HL-60 (cell line): ENCODE results near the gene WNT11.

Source experiments
- CTCF ChIP-seq: IDR thresholded peaks from one replicate; pipeline ENCODE4 v1.5.1; 2011; ENCODE audit warnings: low read length, control low read depth, inconsistent platforms; ENCODE audit not compliant: insufficient read depth
- POLR2AphosphoS5 ChIP-seq: IDR thresholded peaks from 2 replicates; pipeline ENCODE4 v1.6.1; 2012; ENCODE audit warnings: low read depth

GRCh38 chr11:76247091-76247490, 40.8 kb upstream of the WNT11 start:
- TF ChIP-seq CTCF (no peak), POLR2AphosphoS5 (no peak)
